H1 (cell line): ENCODE measurements around the gene FUNDC2. TPM values are rescaled to one million over a fixed set of nuclear protein-coding genes. Genes with fewer than 3 reads are reported as not detected.

Experiments used
- CTCF ChIA-PET: fragments of 300-600 bp; sonication (Branson Sonifier 250); formaldehyde crosslinking; loops from one replicate; lab custom pipeline; 2021; ENCODE audit not compliant: partially characterized antibody; lab: Charles Lee
- POLR2A ChIA-PET: fragments of 300-600 bp; sonication (Branson Sonifier 250); formaldehyde crosslinking; loops from one replicate; lab custom pipeline; 2021; ENCODE audit warnings: inconsistent platforms; ENCODE audit not compliant: partially characterized antibody; lab: Charles Lee
- DNase-seq, 2 experiments: peaks; one replicate each; pipeline versions ENCODE4 v3.0.0 to v3.0.0-alpha.2; 2010 to 2022; ENCODE audit warnings: low spot score in 2 of 2, low read depth in 1 of 2, mixed read lengths in 1 of 2
- FAIRE-seq: peaks from 2 replicates; lab custom pipeline; 2011; peaks lifted over from hg19 to GRCh38; lab: Jason Lieb, UNC
- H2AFZ ChIP-seq: 2 replicates; pipeline ENCODE4 v1.8.1; 2012; ENCODE audit warnings: low read length, inconsistent platforms
- H2AK5ac ChIP-seq: 2 replicates; pipeline ENCODE4 v1.6.1; 2013; ENCODE audit warnings: low read depth, low read length
- H2BK120ac ChIP-seq: replicated peaks from 2 replicates; pipeline ENCODE3; 2013; ENCODE audit warnings: low read depth, low read length, inconsistent platforms
- H2BK12ac ChIP-seq: 2 replicates; pipeline ENCODE4 v1.6.1; 2013; ENCODE audit warnings: low read depth, low read length
- H2BK15ac ChIP-seq: 2 replicates; pipeline ENCODE4 v1.6.1; 2013; ENCODE audit warnings: low read length
- H2BK20ac ChIP-seq: 2 replicates; pipeline ENCODE4 v1.6.1; 2013; ENCODE audit warnings: low read length
- H2BK5ac ChIP-seq: 2 replicates; pipeline ENCODE4 v1.6.1; 2013; ENCODE audit warnings: low read depth, low read length
- H3K14ac ChIP-seq: 2 replicates; pipeline ENCODE4 v1.6.1; 2013; ENCODE audit warnings: inconsistent platforms; ENCODE audit not compliant: insufficient read length
- H3K18ac ChIP-seq: 2 replicates; pipeline ENCODE4 v1.6.1; 2013; ENCODE audit warnings: low read length; ENCODE audit errors: extremely low read depth
- H3K23ac ChIP-seq: 2 replicates; pipeline ENCODE4 v1.6.1; 2013; ENCODE audit warnings: inconsistent platforms; ENCODE audit not compliant: insufficient read length
- H3K23me2 ChIP-seq: 2 replicates; pipeline ENCODE4 v1.6.1; 2013; ENCODE audit warnings: low read depth, low read length
- H3K27ac ChIP-seq: 2 replicates; pipeline ENCODE4 v1.6.1; 2011; ENCODE audit warnings: low read depth, low read length, inconsistent platforms
- H3K27me3 ChIP-seq, 4 experiments: replicated peaks in 1 of 4; 1 replicate in 1 of 4; 2 replicates in 3 of 4; pipeline versions ENCODE4 v1.6.1 to v1.8.1; 2011 to 2013; ENCODE audit warnings: low read length in 3 of 4, mild to moderate bottlenecking in 3 of 4, inconsistent platforms in 2 of 4, mixed read lengths in 2 of 4, moderate library complexity in 1 of 4; ENCODE audit not compliant: control insufficient read depth in 3 of 4, insufficient read depth in 3 of 4; ENCODE audit errors: extremely low read depth in 1 of 4
- H3K36me3 ChIP-seq, 4 experiments: 2 replicates each; pipeline versions ENCODE4 v1.6.1 to v1.8.1; 2011 to 2013; ENCODE audit warnings: mild to moderate bottlenecking in 4 of 4, low read length in 3 of 4, moderate library complexity in 2 of 4, control low read depth in 1 of 4, inconsistent platforms in 1 of 4; ENCODE audit not compliant: insufficient read depth in 4 of 4, control insufficient read depth in 2 of 4
- H3K4ac ChIP-seq: replicated peaks from 2 replicates; pipeline ENCODE3; 2013; ENCODE audit warnings: low read length, low read depth, mixed read lengths, inconsistent platforms; ENCODE audit not compliant: insufficient read length
- H3K4me1 ChIP-seq, 4 experiments: replicated peaks in 1 of 4; 1 replicate in 1 of 4; 2 replicates in 3 of 4; pipeline versions ENCODE4 v1.6.1 to v1.8.1; 2011 to 2013; ENCODE audit warnings: low read length in 3 of 4, inconsistent platforms in 2 of 4, mixed read lengths in 1 of 4; ENCODE audit not compliant: insufficient read depth in 4 of 4, control insufficient read depth in 3 of 4
- H3K4me2 ChIP-seq, 2 experiments: 2 replicates each; pipeline versions ENCODE4 v1.6.1 to v1.8.1; 2011 to 2013; ENCODE audit warnings: low read depth in 2 of 2, low read length in 2 of 2, control low read depth in 1 of 2, inconsistent platforms in 1 of 2, mild to moderate bottlenecking in 1 of 2; ENCODE audit not compliant: insufficient read depth in 1 of 2
- H3K4me3 ChIP-seq, 4 experiments: fragments of 200-600, 300-600 bp in 1 of 4; sonication (generic), shearing (Covaris generic), sonication (Bioruptor Twin) in 1 of 4; 2 replicates each; pipeline versions ENCODE4 v1.5.1 to v1.8.1; 2011 to 2016; ENCODE audit warnings: low read length in 4 of 4, low read depth in 3 of 4, control low read depth in 2 of 4, inconsistent platforms in 2 of 4, mild to moderate bottlenecking in 2 of 4, mixed read lengths in 1 of 4, moderate library complexity in 1 of 4; ENCODE audit not compliant: insufficient read depth in 2 of 4; ENCODE audit errors: extremely low read depth in 1 of 4
- H3K56ac ChIP-seq: replicated peaks from 2 replicates; pipeline ENCODE3; 2013; ENCODE audit warnings: low read depth, mild to moderate bottlenecking, mixed read lengths, low read length, inconsistent platforms; ENCODE audit not compliant: insufficient read length
- H3K79me1 ChIP-seq: 2 replicates; pipeline ENCODE4 v1.6.1; 2013; ENCODE audit warnings: low read depth, low read length, control low read depth
- H3K79me2 ChIP-seq, 2 experiments: 2 replicates each; pipeline versions ENCODE4 v1.6.1 to v1.8.1; 2012 to 2013; ENCODE audit warnings: low read length in 2 of 2, mild to moderate bottlenecking in 2 of 2, inconsistent platforms in 1 of 2; ENCODE audit not compliant: insufficient read depth in 2 of 2, control insufficient read depth in 1 of 2
- H3K9ac ChIP-seq, 4 experiments: replicated peaks in 1 of 4; 1 replicate in 1 of 4; 2 replicates in 3 of 4; pipeline versions ENCODE4 v1.6.1 to v1.8.1; 2011 to 2013; ENCODE audit warnings: low read depth in 3 of 4, low read length in 3 of 4, control low read depth in 2 of 4, mild to moderate bottlenecking in 2 of 4, moderate library complexity in 2 of 4, inconsistent platforms in 1 of 4; ENCODE audit errors: extremely low read depth in 1 of 4
- H3K9me3 ChIP-seq, 2 experiments: 2 replicates each; pipeline versions ENCODE4 v1.6.1 to v1.8.1; 2012 to 2013; ENCODE audit warnings: mild to moderate bottlenecking in 2 of 2, moderate library complexity in 2 of 2, control low read depth in 1 of 2, inconsistent platforms in 1 of 2, low read depth in 1 of 2, low read length in 1 of 2, mixed read lengths in 1 of 2; ENCODE audit not compliant: insufficient read depth in 2 of 2
- H4K20me1 ChIP-seq, 2 experiments: replicated peaks in 1 of 2; 2 replicates each; pipeline versions ENCODE3 to v1.8.1; 2011 to 2013; ENCODE audit warnings: inconsistent platforms in 2 of 2, low read length in 2 of 2, mild to moderate bottlenecking in 1 of 2; ENCODE audit not compliant: insufficient read depth in 2 of 2, control insufficient read depth in 1 of 2
- H4K5ac ChIP-seq: 2 replicates; pipeline ENCODE4 v1.6.1; 2013; ENCODE audit warnings: low read length, low read depth, mixed read lengths, inconsistent platforms; ENCODE audit not compliant: insufficient read length
- H4K8ac ChIP-seq: 2 replicates; pipeline ENCODE4 v1.8.0; 2013; ENCODE audit warnings: mild to moderate bottlenecking, moderate library complexity, low read length, inconsistent platforms; ENCODE audit not compliant: insufficient read depth; ENCODE audit errors: extremely low read depth
- H4K91ac ChIP-seq: replicated peaks from 2 replicates; pipeline ENCODE3; 2013; ENCODE audit warnings: low read length, mixed read lengths, inconsistent platforms; ENCODE audit not compliant: insufficient read length
- EGR1 ChIP-seq: IDR thresholded peaks from 2 replicates; pipeline ENCODE4 v1.6.1; 2011; ENCODE audit warnings: low read depth, low read length, borderline replicate concordance
- EP300 ChIP-seq, 2 experiments: IDR thresholded peaks; 1 replicate in 1 of 2; 2 replicates in 1 of 2; pipeline ENCODE4 v1.6.1; 2011 to 2012; ENCODE audit warnings: low read depth in 2 of 2, low read length in 2 of 2, mild to moderate bottlenecking in 2 of 2, borderline replicate concordance in 1 of 2, inconsistent platforms in 1 of 2, moderate library complexity in 1 of 2
- POLR2AphosphoS5 ChIP-seq: IDR thresholded peaks from 2 replicates; pipeline ENCODE4 v1.6.1; 2011; ENCODE audit warnings: low read depth, low read length
- RFX5 ChIP-seq: IDR thresholded peaks from 2 replicates; pipeline ENCODE4 v1.6.1; 2011; ENCODE audit warnings: low read depth, low read length, improper control_type of control experiment, borderline replicate concordance
- SIX5 ChIP-seq: IDR thresholded peaks from 2 replicates; pipeline ENCODE4 v1.6.1; 2011; ENCODE audit warnings: mild to moderate bottlenecking, low read depth, low read length
- WGBS, 2 experiments: shearing (Covaris generic) in 1 of 2; methylation state at CpG; one replicate each; pipeline versions ENCODE4 v1.1.6 to v1.1.7; 2013 to 2015; ENCODE audit warnings: low lambda C conversion rate in 2 of 2, mixed read lengths in 2 of 2, inconsistent platforms in 1 of 2, low coverage in 1 of 2, missing lambda C conversion rate in 1 of 2; ENCODE audit not compliant: insufficient replicate concordance in 2 of 2, insufficient coverage in 1 of 2, insufficient read length in 1 of 2; ENCODE audit errors: extremely low coverage in 1 of 2, missing lambda C conversion rate in 1 of 2; 5-methylcytosine and 5-hydroxymethylcytosine counted together
- polyA plus RNA-seq, 7 experiments: library from polyadenylated mRNA; depleted of rRNA in 3 of 7; stranded (reverse) in 5 of 7; unstranded in 2 of 7; fragments of >200 nt in 5 of 7; fragments of 200-250 nt in 2 of 7; gene quantifications; 1 replicate in 5 of 7; 2 replicates in 1 of 7; 4 replicates in 1 of 7; pipeline versions ENCODE4 v1.2.1 to v1.2.3, GENCODE V29; 2011 to 2013; ENCODE audit warnings: missing spikeins in 2 of 7, mixed read lengths in 2 of 7
- total RNA-seq: library from RNA; stranded (reverse); fragmentation: NEBNext Ultra II Directional; extraction: Animal tissue kit (Norgen Biotek cat#: 25700); gene quantifications from 2 replicates; pipeline ENCODE4 v1.2.1, GENCODE V29; 2021

The FUNDC2 gene
- total and polyA plus RNA-seq, 2 of the 8 experiments (the other 6 are each of a cell fraction or from before 2014, with no cell fraction given): 67.7 to 93.7 TPM

DNA sequence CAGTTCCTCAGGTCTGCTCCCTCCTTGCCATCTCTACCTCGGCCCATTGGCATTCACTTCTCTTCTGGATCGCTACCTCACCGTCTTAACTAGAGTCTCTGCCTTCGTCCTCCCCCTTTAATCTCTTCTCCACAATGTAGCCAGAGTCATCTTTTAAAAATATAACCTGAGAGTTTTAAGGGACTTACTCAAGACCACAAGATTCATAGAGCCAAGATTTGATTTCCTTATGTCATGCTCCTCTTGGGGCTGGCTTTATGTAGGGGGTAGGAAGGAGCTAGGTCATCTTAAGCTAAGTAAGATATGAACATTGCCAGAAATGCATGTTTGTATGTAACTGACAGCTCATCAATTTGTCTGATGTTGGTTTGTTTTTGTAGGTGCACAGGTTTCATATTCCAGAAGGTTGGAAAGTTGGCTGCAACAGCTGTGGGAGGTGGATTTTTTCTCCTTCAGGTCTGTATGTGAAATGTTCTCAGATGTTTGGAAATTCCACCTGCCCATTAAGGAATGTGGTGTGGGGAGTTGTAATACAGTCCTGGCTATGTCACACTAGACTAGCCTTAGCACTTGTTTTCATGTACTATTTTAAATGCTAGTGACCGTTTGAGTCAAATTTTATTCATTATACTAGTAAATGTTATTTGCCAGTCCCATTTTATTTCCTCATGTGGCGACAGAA lies 19.6 kb downstream of the FUNDC2 start:
- DNase-seq: no peak
- Histone ChIP-seq H3K14ac (no peak overlapping the region), H3K4ac (no peak overlapping the region), H3K79me2 (no peaks in the 10 kb centered on the region), H3K23me2 (no peaks in the 10 kb centered on the region), H2BK5ac (no peak overlapping the region), H3K4me1 (peaks cover 0 to 7% (median 2%) of the 10 kb centered on the region in 4 experiments; a peak in 2 of 7 replicates), H3K79me1 (no peaks in the 10 kb centered on the region), H4K91ac (no peak overlapping the region), H2BK15ac (no peak overlapping the region), H3K27me3 (no peaks in the 10 kb centered on the region), H3K27ac (no peak overlapping the region), H4K8ac (no peak overlapping the region), H3K23ac (no peak overlapping the region), H2BK20ac (no peak overlapping the region), H3K4me2 (no peak overlapping the region), H4K20me1 (no peaks in the 10 kb centered on the region), H2AFZ (no peak overlapping the region), H3K36me3 (no peaks in the 10 kb centered on the region), H2BK120ac (no peak overlapping the region), H3K56ac (no peak overlapping the region), H3K4me3 (no peak overlapping the region), H2AK5ac (no peak overlapping the region), H3K18ac (no peak overlapping the region), H3K9me3 (no peaks in the 10 kb centered on the region), H4K5ac (no peak overlapping the region), H2BK12ac (no peak overlapping the region), H3K9ac (no peak overlapping the region)
- ChIA-PET CTCF (interaction anchor here (0.7 to 2.5 kb wide), 4 partner anchors 9 to 58 kb away, joined by 3 to 15 read pairs (median 3); partner anchors contain the start of gene FUNDC2), POLR2A (interaction anchor here (1.1 kb wide), 1 partner anchor 54 kb away, joined by 3 read pairs; no protein-coding TSS in a partner anchor)
- no peak for TF ChIP-seq RFX5
- TF ChIP-seq POLR2AphosphoS5: no peak
- no peak for TF ChIP-seq EP300 (IDR thresholded peaks at IDR 0.05; ENCODE audit: borderline replicate concordance in 1 of 2, low read depth in 2 of 2, low read length in 2 of 2)
- no peak for TF ChIP-seq SIX5
- TF ChIP-seq EGR1: no peak
- 86% methylated on average over 6 of the region's 6 CpGs; no CpG with 5 or more reads in 1 of the 2 experiments for WGBS, 2 experiments
- no peak for FAIRE-seq
